DOHH2 (cell line): ENCODE data around the gene LIPC.

Source experiments
- CTCF ChIP-seq: fragments of 200-600 bp; sonication (generic); IDR thresholded peaks from one replicate; pipeline ENCODE4 v1.5.1; 2014; ENCODE audit warnings: antibody characterized with exemption, mild to moderate bottlenecking, low read depth, low read length; ENCODE audit not compliant: poor library complexity, severe bottlenecking
- EZH2phosphoT487 ChIP-seq: fragments of 200-600 bp; sonication (generic); IDR thresholded peaks from 2 replicates; pipeline ENCODE4 v1.6.1; 2017; ENCODE audit warnings: borderline replicate concordance, mild to moderate bottlenecking, antibody characterized with exemption, low read length, moderate library complexity, mixed read lengths

- no peak for TF ChIP-seq CTCF
- TF ChIP-seq EZH2phosphoT487, result no peak
Observed at GRCh38 chr15:58441376-58442070, 9.7 kb downstream of the LIPC start.
